PC-3 (cell line): Measurements from ENCODE around the gene AHDC1. TPM values are rescaled to one million over a fixed set of nuclear protein-coding genes. Genes with fewer than 3 reads are reported as not detected.

ENCODE experiments used
- ATAC-seq: fragments of 200-7000 bp; cut with Tn5 transposase; 2 replicates; pipeline ENCODE4 v1.9.1; 2020; ENCODE audit warnings: mild to moderate bottlenecking, moderate library complexity
- BruUV-seq: library from RNA; stranded (reverse); fragments of 400-500 nt; replicated peaks from 2 replicates; lab custom pipeline; 2021; lab: Mats Ljungman, UMichigan
- CTCF ChIA-PET: fragments of 300-600 bp; sonication (Branson Sonifier 250); formaldehyde crosslinking; loops from one replicate; lab custom pipeline; 2022; ENCODE audit warnings: antibody characterized with exemption; lab: Charles Lee
- POLR2A ChIA-PET: fragments of 300-600 bp; sonication (Branson Sonifier 250); formaldehyde crosslinking; loops from one replicate; lab custom pipeline; 2022; ENCODE audit warnings: antibody characterized with exemption; ENCODE audit not compliant: unreplicated experiment; lab: Charles Lee
- DNase-seq: peaks from one replicate; pipeline ENCODE4 v3.0.0-alpha.2; 2015
- H2AFZ ChIP-seq: fragments of 300-600 bp; sonication (generic); 2 replicates; pipeline ENCODE4 v1.6.0; 2016; ENCODE audit warnings: antibody characterized with exemption, low read length
- H3F3A ChIP-seq: fragments of 300-600 bp; sonication (generic); one replicate; pipeline ENCODE4 v1.6.0; 2017; ENCODE audit warnings: antibody characterized with exemption, low read length, control low read depth, mild to moderate bottlenecking; ENCODE audit not compliant: unreplicated experiment
- H3K27ac ChIP-seq: fragments of 300-600 bp; sonication (generic); 2 replicates; pipeline ENCODE4 v1.5.1; 2016; ENCODE audit warnings: mild to moderate bottlenecking, low read length
- H3K27me3 ChIP-seq: fragments of 300-600 bp; sonication (generic); 2 replicates; pipeline ENCODE4 v1.6.1; 2016; ENCODE audit warnings: low read length, mixed read lengths
- H3K36me3 ChIP-seq: fragments of 300-600 bp; sonication (generic); 2 replicates; pipeline ENCODE4 v1.6.1; 2016; ENCODE audit warnings: low read depth, mixed run types, low read length, mixed read lengths
- H3K4me1 ChIP-seq: fragments of 300-600 bp; sonication (generic); 2 replicates; pipeline ENCODE4 v1.5.1; 2016; ENCODE audit warnings: low read length; ENCODE audit not compliant: insufficient read depth
- H3K4me2 ChIP-seq: fragments of 300-600 bp; sonication (generic); 2 replicates; pipeline ENCODE4 v1.6.0; 2016; ENCODE audit warnings: low read length
- H3K4me3 ChIP-seq: fragments of 300-600 bp; sonication (generic); 2 replicates; pipeline ENCODE4 v1.5.1; 2016; ENCODE audit warnings: mild to moderate bottlenecking, low read length, mixed read lengths
- H3K79me2 ChIP-seq: fragments of 300-600 bp; sonication (generic); 2 replicates; pipeline ENCODE4 v1.6.1; 2017; ENCODE audit warnings: low read length, mixed read lengths
- H3K9ac ChIP-seq: fragments of 300-600 bp; sonication (generic); 2 replicates; pipeline ENCODE4 v1.6.0; 2016; ENCODE audit warnings: mild to moderate bottlenecking, low read length
- H3K9me2 ChIP-seq: fragments of 300-600 bp; sonication (generic); replicated peaks from 2 replicates; pipeline ENCODE4 v1.6.1; 2016; ENCODE audit warnings: mixed run types, low read length, mixed read lengths
- H3K9me3 ChIP-seq: fragments of 300-600 bp; sonication (generic); 2 replicates; pipeline ENCODE4 v1.6.1; 2016; ENCODE audit warnings: low read length, mixed read lengths
- H4K20me1 ChIP-seq: fragments of 300-600 bp; sonication (generic); 2 replicates; pipeline ENCODE4 v1.6.1; 2016; ENCODE audit warnings: low read length, mixed read lengths
- EZH2 ChIP-seq: fragments of 300-600 bp; sonication (generic); IDR thresholded peaks from one replicate; pipeline ENCODE4 v1.6.1; 2017; ENCODE audit warnings: antibody characterized with exemption, mild to moderate bottlenecking, low read length; ENCODE audit not compliant: unreplicated experiment
- EZH2phosphoT487 ChIP-seq: fragments of 300-600 bp; sonication (generic); IDR thresholded peaks from 2 replicates; pipeline ENCODE4 v1.6.1; 2018; ENCODE audit warnings: mild to moderate bottlenecking, antibody characterized with exemption, low read length, borderline replicate concordance
- intact Hi-C: fragments of 100-400 bp; cut with micrococcal nuclease; formaldehyde crosslinking; loops from 2 replicates; pipeline ENCODE4 v1.9.0; 2023
- total RNA-seq: library from RNA; depleted of rRNA; stranded (reverse); fragments of >200 nt; gene quantifications from 2 replicates; pipeline ENCODE4 v1.2.3, GENCODE V29; 2014
- TF ChIP-seq, protein P1 (sequence below): fragments of 300-600 bp; sonication (generic); conservative IDR thresholded peaks from 2 replicates; pipeline ENCODE4 v1.5.1; 2017; ENCODE audit warnings: antibody characterized with exemption, low read depth, mild to moderate bottlenecking, low read length

AHDC1 gene
- total RNA-seq, 1 experiment from 2014 or later: 15.2 TPM

- no peak for ATAC-seq
- Histone ChIP-seq H4K20me1 (no peaks in the 10 kb centered on the region), H3K4me1 (peaks cover 25% of the 10 kb centered on the region), H2AFZ (no peak overlapping the region), H3K27ac (no peak overlapping the region), H3K27me3 (no peaks in the 10 kb centered on the region), H3K9me3 (no peaks in the 10 kb centered on the region), H3K36me3 (peaks cover under 1% of the 10 kb centered on the region; the same call in 1 of the 2 replicates), H3K4me3 (no peak overlapping the region), H3K79me2 (peaks cover 83% of the 10 kb centered on the region), H3F3A (peaks cover 9% of the 10 kb centered on the region), H3K9me2 (no peaks in the 10 kb centered on the region), H3K9ac (no peak overlapping the region), H3K4me2 (no peak overlapping the region)
- intact Hi-C loops: no loop called here
- DNase-seq: no peak
- BruUV-seq: no TSS peak
- no peak for TF ChIP-seq EZH2phosphoT487
- TF ChIP-seq EZH2: no peak
- TF ChIP-seq, protein P1, sequence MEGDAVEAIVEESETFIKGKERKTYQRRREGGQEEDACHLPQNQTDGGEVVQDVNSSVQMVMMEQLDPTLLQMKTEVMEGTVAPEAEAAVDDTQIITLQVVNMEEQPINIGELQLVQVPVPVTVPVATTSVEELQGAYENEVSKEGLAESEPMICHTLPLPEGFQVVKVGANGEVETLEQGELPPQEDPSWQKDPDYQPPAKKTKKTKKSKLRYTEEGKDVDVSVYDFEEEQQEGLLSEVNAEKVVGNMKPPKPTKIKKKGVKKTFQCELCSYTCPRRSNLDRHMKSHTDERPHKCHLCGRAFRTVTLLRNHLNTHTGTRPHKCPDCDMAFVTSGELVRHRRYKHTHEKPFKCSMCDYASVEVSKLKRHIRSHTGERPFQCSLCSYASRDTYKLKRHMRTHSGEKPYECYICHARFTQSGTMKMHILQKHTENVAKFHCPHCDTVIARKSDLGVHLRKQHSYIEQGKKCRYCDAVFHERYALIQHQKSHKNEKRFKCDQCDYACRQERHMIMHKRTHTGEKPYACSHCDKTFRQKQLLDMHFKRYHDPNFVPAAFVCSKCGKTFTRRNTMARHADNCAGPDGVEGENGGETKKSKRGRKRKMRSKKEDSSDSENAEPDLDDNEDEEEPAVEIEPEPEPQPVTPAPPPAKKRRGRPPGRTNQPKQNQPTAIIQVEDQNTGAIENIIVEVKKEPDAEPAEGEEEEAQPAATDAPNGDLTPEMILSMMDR: no peak
- CTCF ChIA-PET: interaction anchor here (1.1 kb wide), 1 partner anchor 13 kb away, joined by 4 read pairs; no protein-coding TSS in a partner anchor
- POLR2A ChIA-PET: interaction anchor here (0.6 kb wide), 1 partner anchor 205 kb away, joined by 3 read pairs; no protein-coding TSS in a partner anchor
Observed at GRCh38 chr1:27570784-27571183, 33.2 kb downstream of the AHDC1 start.

DNA sequence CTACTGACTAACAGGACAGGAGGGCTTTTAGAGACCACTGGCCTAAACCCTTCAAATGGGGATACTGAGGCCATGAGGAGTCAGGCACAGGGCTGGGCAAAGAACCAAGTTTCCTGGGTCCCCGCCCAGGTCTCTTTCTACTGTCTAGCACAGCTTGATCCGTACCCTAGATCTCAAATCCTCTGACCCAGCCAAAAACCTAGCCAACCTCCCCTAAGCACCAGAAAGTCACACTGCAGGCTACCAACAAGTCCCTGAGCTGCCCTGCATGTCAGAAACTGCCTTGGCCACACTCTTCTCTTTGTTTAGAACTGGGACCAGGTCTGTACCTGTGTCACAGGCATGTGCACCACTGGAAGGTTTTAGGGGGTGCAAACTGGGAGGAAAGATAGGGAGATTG, 33.6 kb downstream of the AHDC1 start:
- Histone ChIP-seq H3K27me3 (no peaks in the 10 kb centered on the region), H3F3A (peaks cover 9% of the 10 kb centered on the region), H3K4me3 (no peak overlapping the region), H3K9me3 (no peaks in the 10 kb centered on the region), H3K36me3 (peaks cover 4% of the 10 kb centered on the region; the same call in 1 of the 2 replicates), H4K20me1 (no peaks in the 10 kb centered on the region), H3K27ac (no peak overlapping the region), H2AFZ (no peak overlapping the region), H3K9ac (no peak overlapping the region), H3K4me1 (peaks cover 25% of the 10 kb centered on the region), H3K9me2 (no peaks in the 10 kb centered on the region), H3K4me2 (no peak overlapping the region), H3K79me2 (peaks cover 87% of the 10 kb centered on the region)
- TF ChIP-seq EZH2 (no peak), EZH2phosphoT487 (no peak)
- TF ChIP-seq, protein P1: no peak
- CTCF ChIA-PET: interaction anchor here (1.1 kb wide), 1 partner anchor 13 kb away, joined by 4 read pairs; no protein-coding TSS in a partner anchor
- POLR2A ChIA-PET: interaction anchor here (0.6 kb wide), 1 partner anchor 80 kb away, joined by 6 read pairs; the partner anchor contains the start of gene WASF2
- no TSS peak for BruUV-seq
- no peak for DNase-seq
- no peak for ATAC-seq
- intact Hi-C loops: no loop called here
